HG03469 (cell line): ENCODE measurements around the gene FAM171A2.
"Not testable (repeated sequence)": the region's sequence is repeated elsewhere in the genome, so short reads cannot be mapped to it uniquely, and the experiment has no call there.

Experiments
- ATAC-seq: cut with Tn5 transposase; IDR thresholded peaks from one replicate; pipeline ENCODE4 v1.9.1; 2021; ENCODE audit warnings: mild to moderate bottlenecking, moderate library complexity, moderate number of reproducible peaks; ENCODE audit not compliant: unreplicated experiment

FAM171A2 gene

GRCh38 chr17:44384281-44384822 lies 20.7 kb upstream of the FAM171A2 start:
- ATAC-seq = no peak

- ATAC-seq = no peak
Measured at GRCh38 chr17:44383861-44384260, 20.2 kb upstream of the FAM171A2 start.

GRCh38 chr17:44383363-44383762 lies 19.7 kb upstream of the FAM171A2 start:
- ATAC-seq = no peak

GRCh38 chr17:44382917-44383316 lies 19.3 kb upstream of the FAM171A2 start:
- no peak for ATAC-seq

- ATAC-seq = no peak
Measured at GRCh38 chr17:44381810-44382305, 18.2 kb upstream of the FAM171A2 start.

- no peak for ATAC-seq
Measured at GRCh38 chr17:44380767-44381166, 17.1 kb upstream of the FAM171A2 start.

GRCh38 chr17:44379887-44380286 lies 16.2 kb upstream of the FAM171A2 start:
- ATAC-seq = no peak

GRCh38 chr17:44378171-44378705 lies 14.6 kb upstream of the FAM171A2 start:
- ATAC-seq = no peak

- ATAC-seq = no peak
Measured at GRCh38 chr17:44376779-44377178, 13.1 kb upstream of the FAM171A2 start.

GRCh38 chr17:44376124-44376523 lies 12.5 kb upstream of the FAM171A2 start:
- ATAC-seq = no peak

GRCh38 chr17:44375196-44376017 lies 11.8 kb upstream of the FAM171A2 start:
- no peak for ATAC-seq

GRCh38 chr17:44374306-44375195 lies 10.9 kb upstream of the FAM171A2 start:
- no peak for ATAC-seq

GRCh38 chr17:44372036-44372435 lies 8.4 kb upstream of the FAM171A2 start:
- no peak for ATAC-seq

- not testable (repeated sequence) for ATAC-seq
Measured at GRCh38 chr17:44369414-44370023, 5.9 kb upstream of the FAM171A2 start.

- ATAC-seq = not testable (repeated sequence)
Measured at GRCh38 chr17:44368391-44369243, 5.0 kb upstream of the FAM171A2 start.

- no peak for ATAC-seq
Measured at GRCh38 chr17:44367231-44367979, 3.8 kb upstream of the FAM171A2 start.

GRCh38 chr17:44365051-44365450 lies 1.4 kb upstream of the FAM171A2 start:
- ATAC-seq = not testable (repeated sequence)

GRCh38 chr17:44362949-44363612 lies 572 bp downstream of the FAM171A2 start:
- no peak for ATAC-seq
